Lower leg skin (tissue), 3 donors: ENCODE measurements around the gene NFX1.
"Not testable (repeated sequence)": the region's sequence is repeated elsewhere in the genome, so short reads cannot be mapped to it uniquely, and the experiment has no call there.

Source experiments
- POLR2A ChIP-seq, 2 donors: fragments of 450-650 bp; IDR thresholded peaks; one replicate each; pipeline ENCODE4 v1.6.1; 2016 to 2017; ENCODE audit warnings: antibody characterized with exemption in 2 of 2, mild to moderate bottlenecking in 1 of 2, moderate library complexity in 1 of 2
- TF ChIP-seq, protein P1 (sequence below), 3 donors: fragments of 450-650 bp; IDR thresholded peaks; one replicate each; pipeline ENCODE4 v1.5.1; 2016; ENCODE audit warnings: antibody characterized with exemption in 3 of 3, mild to moderate bottlenecking in 3 of 3, moderate library complexity in 2 of 3

DNA sequence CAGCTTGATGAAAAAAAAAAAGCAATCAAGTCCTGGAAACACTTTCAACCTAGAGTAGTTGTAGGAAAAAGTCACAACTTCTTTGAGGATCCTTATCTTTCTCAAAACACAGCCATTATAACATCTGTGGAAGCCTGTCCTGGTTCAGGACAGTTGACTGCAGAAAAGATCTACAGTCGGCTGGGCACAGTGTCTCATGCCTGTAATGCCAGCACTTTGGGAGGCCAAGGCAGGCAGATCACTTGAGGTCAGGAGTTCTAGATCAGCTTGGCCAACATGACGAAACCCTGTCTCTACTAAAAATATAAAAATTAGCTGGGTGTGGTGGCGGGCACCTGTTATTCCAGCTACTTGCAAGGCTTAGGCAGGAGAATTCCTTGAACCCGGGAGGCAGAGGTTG is 74.5 kb downstream of the NFX1 start:
- TF ChIP-seq, protein P1, sequence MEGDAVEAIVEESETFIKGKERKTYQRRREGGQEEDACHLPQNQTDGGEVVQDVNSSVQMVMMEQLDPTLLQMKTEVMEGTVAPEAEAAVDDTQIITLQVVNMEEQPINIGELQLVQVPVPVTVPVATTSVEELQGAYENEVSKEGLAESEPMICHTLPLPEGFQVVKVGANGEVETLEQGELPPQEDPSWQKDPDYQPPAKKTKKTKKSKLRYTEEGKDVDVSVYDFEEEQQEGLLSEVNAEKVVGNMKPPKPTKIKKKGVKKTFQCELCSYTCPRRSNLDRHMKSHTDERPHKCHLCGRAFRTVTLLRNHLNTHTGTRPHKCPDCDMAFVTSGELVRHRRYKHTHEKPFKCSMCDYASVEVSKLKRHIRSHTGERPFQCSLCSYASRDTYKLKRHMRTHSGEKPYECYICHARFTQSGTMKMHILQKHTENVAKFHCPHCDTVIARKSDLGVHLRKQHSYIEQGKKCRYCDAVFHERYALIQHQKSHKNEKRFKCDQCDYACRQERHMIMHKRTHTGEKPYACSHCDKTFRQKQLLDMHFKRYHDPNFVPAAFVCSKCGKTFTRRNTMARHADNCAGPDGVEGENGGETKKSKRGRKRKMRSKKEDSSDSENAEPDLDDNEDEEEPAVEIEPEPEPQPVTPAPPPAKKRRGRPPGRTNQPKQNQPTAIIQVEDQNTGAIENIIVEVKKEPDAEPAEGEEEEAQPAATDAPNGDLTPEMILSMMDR (IDR thresholded peaks at IDR 0.05), result not testable (repeated sequence)
- not testable (repeated sequence) for TF ChIP-seq POLR2A (IDR thresholded peaks at IDR 0.05)
